Mesodermal cell (in vitro differentiated cells): ENCODE measurements around the gene TMCO6.
A peak's percentile ranks its signal among the peaks of the same experiment; 100 is the strongest.
"Not testable (repeated sequence)": the region's sequence is repeated elsewhere in the genome, so short reads cannot be mapped to it uniquely, and the experiment has no call there.

ENCODE experiments used
- H3K27ac ChIP-seq: 2 replicates; pipeline ENCODE4 v1.7.0; 2013; ENCODE audit warnings: mild to moderate bottlenecking, low read depth, low read length, moderate library complexity; ENCODE audit not compliant: severe bottlenecking
- H3K36me3 ChIP-seq: 2 replicates; pipeline ENCODE4 v1.7.1; 2013; ENCODE audit warnings: mild to moderate bottlenecking, low read length, moderate library complexity; ENCODE audit not compliant: control insufficient read depth, insufficient read depth
- H3K4me1 ChIP-seq: one replicate; pipeline ENCODE4 v1.7.1; 2013; ENCODE audit warnings: mild to moderate bottlenecking, low read length; ENCODE audit not compliant: insufficient read depth, control insufficient read depth, poor library complexity, severe bottlenecking
- H3K4me3 ChIP-seq: 2 replicates; pipeline ENCODE4 v1.7.0; 2013; ENCODE audit warnings: low read length, control low read depth, mild to moderate bottlenecking; ENCODE audit not compliant: insufficient read depth, poor library complexity, severe bottlenecking; ENCODE audit errors: extremely low read depth
- H3K9me3 ChIP-seq: 2 replicates; pipeline ENCODE4 v1.7.1; 2013; ENCODE audit warnings: mild to moderate bottlenecking, low read length, moderate library complexity; ENCODE audit not compliant: control insufficient read depth
- WGBS, 2 experiments: methylation state at CpG; one replicate each; pipeline ENCODE4 v1.1.5; 2013; ENCODE audit warnings: missing lambda C conversion rate in 2 of 2; ENCODE audit not compliant: insufficient coverage in 2 of 2; 5-methylcytosine and 5-hydroxymethylcytosine counted together

Gene TMCO6

DNA sequence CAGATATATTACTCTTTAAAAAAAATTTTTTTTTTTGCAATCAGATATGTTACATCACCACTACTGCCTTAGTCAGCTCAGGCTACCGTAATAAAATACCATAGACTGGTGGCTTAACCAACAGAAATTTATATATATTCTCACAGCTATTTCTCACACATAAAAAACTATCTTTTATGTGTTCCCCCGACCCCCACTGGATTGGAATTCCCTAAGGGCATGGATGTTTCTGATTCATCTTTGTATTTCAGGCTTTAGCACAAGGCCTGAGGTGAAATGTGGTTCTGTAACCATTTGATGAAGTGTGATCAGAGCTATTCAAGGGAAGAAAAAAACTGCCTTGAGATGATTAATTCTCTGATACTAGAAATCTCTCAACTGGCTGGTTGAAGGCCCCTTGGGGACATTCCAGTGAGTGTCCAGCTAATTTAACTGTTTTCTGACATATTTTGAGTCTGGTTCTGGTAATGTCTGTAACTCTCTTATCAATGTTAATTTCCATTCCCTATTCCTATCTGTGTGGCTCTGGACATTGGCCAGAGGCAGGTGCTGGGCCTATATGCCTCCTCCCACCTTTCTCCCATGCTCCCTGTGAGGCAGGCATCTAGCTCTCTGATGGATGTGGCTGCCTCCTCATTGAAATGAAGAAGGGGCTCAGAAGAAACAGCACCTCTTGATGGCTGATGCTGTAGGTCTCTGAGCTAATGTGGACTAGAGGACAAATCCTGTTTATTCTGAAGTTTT lies 8.8 kb upstream of the TMCO6 start:
- peaks cover 22% of the 10 kb centered on the region for H3K9me3 ChIP-seq
- H3K4me1 ChIP-seq, result peaks cover 2% of the 10 kb centered on the region
- no peak overlapping the region for H3K4me3 ChIP-seq
- H3K36me3 ChIP-seq, result no peaks in the 10 kb centered on the region
- 79 to 80% methylated on average over 1 to 2 of the region's 2 CpGs for WGBS, 2 experiments
- no peak overlapping the region for H3K27ac ChIP-seq

DNA sequence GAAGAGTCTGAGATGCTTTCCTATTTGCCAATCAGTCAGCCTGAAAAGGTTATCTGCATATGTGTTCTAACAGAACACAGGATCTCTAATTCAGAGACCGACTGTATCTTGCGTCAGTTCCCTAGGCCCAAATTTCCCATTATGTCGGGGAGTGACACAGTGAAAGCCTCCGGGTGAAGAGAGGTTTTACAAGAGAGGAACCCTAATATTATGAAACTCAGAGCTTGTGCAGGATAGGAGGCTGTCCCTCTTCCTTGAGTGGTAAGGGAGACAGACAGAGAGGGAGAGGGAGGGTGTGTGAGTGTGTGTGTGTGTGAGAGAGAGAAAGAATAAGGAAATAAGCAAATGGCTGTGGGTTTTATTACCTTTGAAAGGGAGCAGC lies 8.2 kb upstream of the TMCO6 start:
- Histone ChIP-seq H3K4me1 (peaks cover 2% of the 10 kb centered on the region), H3K4me3 (no peak overlapping the region), H3K36me3 (no peaks in the 10 kb centered on the region), H3K9me3 (peaks cover 22% of the 10 kb centered on the region), H3K27ac (no peak overlapping the region)
- 71 to 100% methylated on average over 1 to 2 of the region's 4 CpGs for WGBS, 2 experiments

DNA sequence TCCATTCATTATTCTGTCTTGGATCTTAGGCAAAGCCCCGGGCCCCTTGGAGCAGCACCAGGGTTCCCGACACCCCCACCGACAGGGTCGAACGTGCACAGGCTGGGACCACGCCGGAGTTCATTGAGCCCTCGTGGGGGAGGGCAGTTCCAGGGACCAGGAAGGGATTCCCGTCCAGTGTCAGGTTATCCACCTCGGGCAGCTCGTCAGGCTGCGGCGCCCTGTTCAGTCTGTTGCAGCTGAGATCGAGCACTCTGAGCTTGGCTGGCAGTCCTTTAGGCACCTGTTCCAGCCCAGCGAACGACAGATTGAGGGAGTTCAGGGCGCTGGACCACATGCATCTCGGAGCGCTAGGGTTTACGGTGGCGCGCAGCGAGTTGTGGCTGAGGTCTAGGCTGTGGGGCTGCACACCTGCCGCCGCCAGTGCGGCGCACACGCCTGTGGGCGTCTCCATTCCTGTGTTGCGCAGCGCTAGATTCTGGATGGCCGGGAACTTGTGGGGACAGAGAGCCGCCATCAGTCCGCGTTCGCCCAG lies 7.4 kb upstream of the TMCO6 start:
- H3K9me3 ChIP-seq, result peaks cover 18% of the 10 kb centered on the region

DNA sequence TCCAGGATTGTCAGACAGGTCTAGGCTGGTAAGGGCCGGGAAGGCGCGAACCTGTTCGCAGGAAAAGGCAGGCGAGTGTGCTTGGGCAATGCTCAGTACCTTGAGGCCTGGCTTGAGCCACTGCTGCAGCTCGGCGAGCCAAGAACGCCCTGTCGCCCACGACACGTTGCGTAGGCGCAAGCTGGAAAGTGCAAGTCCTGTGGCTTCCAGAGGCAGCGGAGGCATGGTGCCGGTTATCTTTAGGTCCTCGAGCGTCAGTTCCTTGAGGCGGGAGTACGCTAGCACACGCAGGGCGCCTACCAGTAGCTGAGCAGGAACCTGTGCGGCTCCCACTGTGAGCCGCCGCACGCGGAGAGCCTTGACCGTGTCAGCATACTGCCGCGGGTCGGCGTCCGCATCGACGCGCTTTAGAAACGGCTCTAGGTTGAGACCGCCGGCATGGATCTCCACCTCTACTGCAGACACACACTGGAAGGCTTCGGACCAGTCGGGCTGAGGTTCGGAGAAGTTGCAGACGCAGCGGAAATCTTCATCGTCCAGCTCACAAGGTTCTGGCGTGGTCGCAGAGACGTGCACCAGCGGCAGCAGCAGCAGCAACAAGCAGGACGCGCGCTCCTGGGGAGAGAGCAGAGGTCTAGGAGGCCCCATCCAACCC lies 6.8 kb upstream of the TMCO6 start:
- WGBS, 2 experiments, result 50 to 54% methylated on average over 49 to 51 of the region's 51 CpGs
- no peak overlapping the region for H3K27ac ChIP-seq
- H3K36me3 ChIP-seq, result no peaks in the 10 kb centered on the region
- peak overlapping the region; percentile 28 for H3K4me3 ChIP-seq
- peaks cover 2% of the 10 kb centered on the region for H3K4me1 ChIP-seq
- peaks cover 13% of the 10 kb centered on the region for H3K9me3 ChIP-seq

More for the DNA sequence above, 7.4 kb upstream of the TMCO6 start:
- H3K27ac ChIP-seq, result no peak overlapping the region
- peaks cover 2% of the 10 kb centered on the region for H3K4me1 ChIP-seq
- peak overlapping the region; percentile 28 for H3K4me3 ChIP-seq
- H3K36me3 ChIP-seq, result no peaks in the 10 kb centered on the region
- 54 to 62% methylated on average over 36 of the region's 36 CpGs for WGBS, 2 experiments

DNA sequence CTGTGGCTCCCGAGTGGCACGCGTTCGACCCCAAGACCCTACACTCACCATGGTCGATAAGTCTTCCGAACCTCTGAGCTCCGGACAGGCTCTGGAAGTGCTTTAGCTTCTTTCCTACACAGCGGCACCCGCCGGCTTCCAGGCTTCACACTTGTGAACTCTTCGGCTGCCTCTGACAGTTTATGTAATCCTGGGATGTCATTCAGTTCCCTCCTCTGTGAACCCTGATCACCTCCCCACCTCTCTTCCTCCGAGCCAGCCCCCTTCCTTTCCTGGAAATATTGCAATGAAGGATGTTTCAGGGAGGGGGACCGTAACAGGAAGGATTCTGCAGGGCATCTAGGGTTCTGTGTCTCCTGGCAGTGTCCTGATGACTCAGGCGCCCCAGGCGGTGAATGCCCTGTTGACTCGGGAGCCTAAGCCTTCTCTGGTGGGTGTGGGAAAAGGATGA lies 6.2 kb upstream of the TMCO6 start, which contains the start of gene CD14:
CD14 (minus strand) TSS at position 155 of the 451 bp plus-strand sequence; CDS start at position 51, 104 bp downstream.
- Histone ChIP-seq H3K4me1 (peaks cover 2% of the 10 kb centered on the region), H3K36me3 (no peaks in the 10 kb centered on the region), H3K4me3 (peak within 1 kb of the TSS; percentile 28), H3K9me3 (peaks cover 8% of the 10 kb centered on the region), H3K27ac (no peak within 1 kb of the TSS)
- 29 to 30% methylated on average over 7 to 11 of the region's 16 CpGs for WGBS, 2 experiments

DNA sequence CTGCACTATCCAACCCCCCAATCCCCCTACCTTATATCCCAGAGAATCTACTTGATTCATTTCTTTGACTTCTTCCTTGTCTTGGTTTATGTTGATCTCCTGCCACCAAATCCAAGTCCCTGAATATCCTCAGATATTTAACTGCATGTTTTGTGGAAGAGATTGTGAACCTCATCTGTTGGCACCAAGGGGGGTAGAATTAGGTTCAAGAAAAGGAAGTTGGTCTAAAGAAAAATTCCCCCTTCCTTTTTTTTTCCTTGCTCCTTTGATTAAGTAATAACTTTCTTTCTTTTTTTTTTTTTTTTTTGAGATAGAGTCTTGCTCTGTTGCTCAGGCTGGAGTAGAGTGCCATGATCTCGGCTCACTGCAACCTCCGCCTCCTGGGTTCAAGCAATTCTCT lies 5.8 kb upstream of the TMCO6 start:
- WGBS, 2 experiments, result no CpG with 5 or more reads among the region's 2 CpGs
- H3K36me3 ChIP-seq, result no peaks in the 10 kb centered on the region
- H3K4me1 ChIP-seq, result peaks cover 4% of the 10 kb centered on the region
- no peak overlapping the region for H3K27ac ChIP-seq
- no peak overlapping the region for H3K4me3 ChIP-seq
- peaks cover 3% of the 10 kb centered on the region for H3K9me3 ChIP-seq

DNA sequence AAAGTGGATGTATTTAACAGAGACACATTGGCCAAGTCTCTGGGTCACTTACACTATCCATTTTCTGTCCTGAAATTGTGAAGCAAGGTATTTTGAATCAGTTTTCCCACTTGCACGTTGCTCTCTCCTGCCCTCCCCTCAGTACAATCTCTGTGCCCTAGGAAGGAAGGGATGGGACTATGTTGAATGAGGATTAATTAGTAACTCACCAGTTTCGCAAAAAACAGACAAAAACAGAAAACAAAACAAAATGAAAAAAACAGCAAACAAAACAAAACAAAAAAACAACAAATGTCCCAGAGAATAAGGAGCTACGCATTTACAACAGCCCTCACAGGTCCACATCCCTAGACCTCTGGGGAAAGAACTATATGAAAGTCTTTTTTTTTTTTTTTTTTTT lies 5.1 kb upstream of the TMCO6 start:
- WGBS, 2 experiments, result no CpG with 5 or more reads among the region's 3 CpGs
- Histone ChIP-seq H3K9me3 (no peaks in the 10 kb centered on the region), H3K4me3 (no peak overlapping the region), H3K27ac (no peak overlapping the region), H3K36me3 (no peaks in the 10 kb centered on the region), H3K4me1 (peaks cover 8% of the 10 kb centered on the region)

DNA sequence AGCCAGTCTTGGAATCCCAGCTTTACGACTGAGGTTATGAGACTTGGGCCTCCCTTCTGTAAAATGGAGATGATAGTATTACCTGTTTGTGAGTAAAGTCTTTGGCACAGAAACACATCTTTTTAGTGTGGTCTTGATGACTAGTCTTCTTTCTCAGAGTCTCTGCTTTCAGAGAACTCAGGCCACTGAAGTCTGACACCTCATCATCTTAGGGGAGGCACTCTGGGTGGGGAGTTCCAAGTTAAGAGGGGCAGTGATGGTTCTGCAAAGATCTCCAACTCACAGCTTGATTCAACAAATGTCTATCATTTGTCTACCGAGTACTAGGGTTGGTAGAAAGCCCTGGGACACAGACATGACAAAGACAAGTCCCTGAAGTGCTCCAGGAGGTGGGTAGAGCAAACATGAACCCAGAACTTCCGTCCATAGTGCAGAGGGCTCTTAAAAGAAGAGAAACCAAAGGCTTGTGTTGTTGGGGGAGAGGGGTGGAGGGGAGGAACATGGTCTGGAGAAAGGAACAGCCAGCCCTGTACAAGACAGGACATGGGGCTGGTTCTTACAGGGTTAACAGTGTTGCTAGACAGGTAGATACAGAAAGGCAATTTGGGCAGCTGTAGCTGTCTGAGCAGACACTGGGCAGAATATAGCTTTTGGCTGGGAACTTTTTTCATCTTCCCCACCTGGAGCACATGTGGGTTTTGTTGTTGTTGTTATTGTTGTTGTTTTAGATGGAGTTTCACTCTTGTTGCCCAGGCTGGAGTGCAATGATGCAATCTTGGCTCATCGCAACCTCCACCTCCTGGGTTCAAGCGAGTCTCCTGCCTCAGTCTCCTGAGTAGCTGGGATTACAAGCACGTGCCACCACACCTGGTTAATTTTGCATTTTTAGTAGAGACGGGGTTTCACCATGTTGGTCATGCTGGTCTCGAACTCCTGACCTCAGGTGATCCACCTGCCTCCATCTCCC lies 3.7 kb upstream of the TMCO6 start:
- 87 to 91% methylated on average over 6 to 8 of the region's 8 CpGs for WGBS, 2 experiments
- Histone ChIP-seq H3K4me1 (peaks cover 11% of the 10 kb centered on the region), H3K9me3 (no peaks in the 10 kb centered on the region), H3K4me3 (no peak overlapping the region), H3K36me3 (no peaks in the 10 kb centered on the region), H3K27ac (no peak overlapping the region)

DNA sequence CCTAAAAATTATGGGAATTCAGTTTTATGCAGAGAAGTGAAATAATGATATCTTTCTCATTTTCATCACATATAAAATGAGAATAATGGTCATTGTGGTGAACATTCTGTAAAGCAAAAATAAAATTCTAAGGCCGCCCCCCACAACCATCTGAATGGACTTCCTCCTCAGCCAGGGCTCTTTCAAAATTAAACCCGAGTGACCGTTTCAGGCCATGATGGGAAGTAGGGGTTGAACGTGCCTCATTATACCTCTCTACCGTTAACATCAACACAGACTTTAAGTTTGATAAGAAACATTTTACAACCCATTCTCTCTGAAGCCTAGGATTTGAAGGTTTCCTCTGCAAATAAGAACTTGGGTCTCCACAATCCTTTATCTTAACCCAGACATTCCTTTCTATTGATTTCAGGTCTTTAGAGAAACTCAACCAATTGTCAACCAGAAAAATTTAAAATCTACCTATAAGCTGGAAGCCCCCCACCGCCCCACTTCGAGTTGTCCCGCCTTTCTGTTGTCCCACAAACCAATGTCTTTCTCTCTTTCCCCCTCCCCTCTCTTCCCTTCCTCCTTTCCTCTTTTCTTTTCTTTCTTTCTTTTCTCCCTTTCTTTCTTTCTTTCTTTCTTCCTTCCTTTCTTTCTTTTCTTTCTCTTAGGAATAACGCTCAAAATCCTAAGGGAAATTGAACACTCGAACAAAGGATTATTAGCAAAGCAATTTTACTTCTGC lies 1.7 kb upstream of the TMCO6 start:
- Histone ChIP-seq H3K27ac (no peak overlapping the region), H3K4me1 (peaks cover 11% of the 10 kb centered on the region), H3K4me3 (no peak overlapping the region), H3K9me3 (no peaks in the 10 kb centered on the region), H3K36me3 (peaks cover 5% of the 10 kb centered on the region)
- 75 to 97% methylated on average over 8 to 9 of the region's 10 CpGs for WGBS, 2 experiments

DNA sequence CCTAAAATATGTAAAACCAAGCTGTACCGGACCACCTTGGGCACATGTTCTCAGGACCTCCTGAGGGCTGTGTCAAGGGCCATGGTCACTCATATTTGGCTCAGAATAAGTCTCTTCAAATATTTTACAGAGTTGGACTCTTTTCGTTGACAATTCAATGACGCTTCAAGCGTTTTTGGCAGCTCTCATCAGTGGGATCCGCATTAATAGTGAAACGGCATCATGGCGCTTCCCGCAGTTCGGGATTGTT lies 428 bp upstream of the TMCO6 start:
- H3K4me3 ChIP-seq, result peak overlapping the region; percentile 72
- 79 to 85% methylated on average over 8 to 9 of the region's 9 CpGs for WGBS, 2 experiments

More for the DNA sequence above, 428 bp upstream of the TMCO6 start:
- H3K9me3 ChIP-seq, result not testable (repeated sequence)
- Histone ChIP-seq H3K36me3 (peaks cover 17% of the 10 kb centered on the region), H3K27ac (peak overlapping the region; percentile 69), H3K4me1 (peaks cover 10% of the 10 kb centered on the region)
